Peyer's patch (tissue), 4 donors: ENCODE measurements around the gene SASH1. TPM values are rescaled to one million over a fixed set of nuclear protein-coding genes. Genes with fewer than 3 reads are reported as not detected.

Source experiments
- DNase-seq, 3 donors: peaks; one replicate each; pipeline ENCODE4 v3.0.0-alpha.2; 2017 to 2019
- H3K27ac ChIP-seq, 4 donors: fragments of 200-600 bp; sonication (generic); one replicate each; pipeline ENCODE4 v1.5.1; 2016 to 2019
- H3K27me3 ChIP-seq, 2 donors: fragments of 200-600 bp; sonication (generic); one replicate each; pipeline ENCODE4 v1.5.1; 2019
- H3K36me3 ChIP-seq, 3 donors: fragments of 200-600 bp; sonication (generic); one replicate each; pipeline ENCODE4 v1.5.1; 2016 to 2019
- H3K4me1 ChIP-seq, 4 donors: fragments of 200-600 bp; sonication (generic); one replicate each; pipeline ENCODE4 v1.5.1; 2016 to 2019
- H3K4me3 ChIP-seq, 4 donors: fragments of 200-600 bp; sonication (generic); 1 replicate in 3 of 4; 2 replicates in 1 of 4; pipeline ENCODE4 v1.5.1; 2016 to 2019; ENCODE audit warnings: mild to moderate bottlenecking in 1 of 4
- H3K9me3 ChIP-seq, 4 donors: fragments of 200-600 bp; sonication (generic); one replicate each; pipeline ENCODE4 v1.5.1; 2016 to 2019; ENCODE audit warnings: mild to moderate bottlenecking in 1 of 4
- CTCF ChIP-seq, 6 experiments: fragments of 450-650 bp in 4 of 6; fragments of 200-600 bp in 2 of 6; sonication (generic) in 1 of 6; IDR thresholded peaks; one replicate each; pipeline ENCODE4 v1.5.1; 2017 to 2019; ENCODE audit warnings: antibody characterized with exemption in 6 of 6, mild to moderate bottlenecking in 3 of 6, moderate library complexity in 1 of 6
- POLR2A ChIP-seq, 2 donors: fragments of 450-650 bp; IDR thresholded peaks; one replicate each; pipeline ENCODE4 v1.5.1; 2017; ENCODE audit warnings: antibody characterized with exemption in 2 of 2, mild to moderate bottlenecking in 2 of 2, moderate library complexity in 2 of 2
- total RNA-seq, 4 donors: library from RNA; depleted of rRNA; stranded (reverse); fragments of >200 nt; gene quantifications; one replicate each; pipeline ENCODE4 v1.1.0, GENCODE V29; 2016

SASH1 gene
- total RNA-seq, 4 donors from 2014 or later, result 17.2 to 141 (median 38.1) TPM

- H3K27ac ChIP-seq, result no peak overlapping the region
- no peaks in the 10 kb centered on the region for H3K36me3 ChIP-seq
- H3K27me3 ChIP-seq, result no peaks in the 10 kb centered on the region
- no peak for TF ChIP-seq POLR2A (IDR thresholded peaks at IDR 0.05)
- TF ChIP-seq CTCF (IDR thresholded peaks at IDR 0.05), result no peak
- no peaks in the 10 kb centered on the region for H3K9me3 ChIP-seq
- H3K4me3 ChIP-seq, result no peak overlapping the region
- H3K4me1 ChIP-seq, result no peaks in the 10 kb centered on the region
- DNase-seq, result no peak
Measured at GRCh38 chr6:148417045-148417444, 74.4 kb downstream of the SASH1 start.

GRCh38 chr6:148419430-148419829 is 76.8 kb downstream of the SASH1 start:
- Histone ChIP-seq H3K9me3 (no peaks in the 10 kb centered on the region), H3K27ac (no peak overlapping the region), H3K36me3 (no peaks in the 10 kb centered on the region), H3K27me3 (no peaks in the 10 kb centered on the region), H3K4me1 (no peaks in the 10 kb centered on the region), H3K4me3 (no peak overlapping the region)
- no peak for DNase-seq
- TF ChIP-seq CTCF (IDR thresholded peaks at IDR 0.05) (no peak), POLR2A (IDR thresholded peaks at IDR 0.05) (no peak)

- Histone ChIP-seq H3K4me1 (no peaks in the 10 kb centered on the region), H3K27ac (no peak overlapping the region), H3K27me3 (no peaks in the 10 kb centered on the region), H3K9me3 (no peaks in the 10 kb centered on the region), H3K4me3 (no peak overlapping the region), H3K36me3 (no peaks in the 10 kb centered on the region)
- no peak for DNase-seq
- no peak for TF ChIP-seq POLR2A (IDR thresholded peaks at IDR 0.05)
- TF ChIP-seq CTCF (IDR thresholded peaks at IDR 0.05), result no peak
Measured at GRCh38 chr6:148422085-148422484, 79.4 kb downstream of the SASH1 start.

- no peak overlapping the region for H3K4me3 ChIP-seq
- no peak for DNase-seq
- H3K27me3 ChIP-seq, result no peaks in the 10 kb centered on the region
- peak overlapping the region in 1 of 4 donors; percentile 17 for H3K27ac ChIP-seq
- H3K36me3 ChIP-seq, result no peaks in the 10 kb centered on the region
- H3K9me3 ChIP-seq, result no peaks in the 10 kb centered on the region
- no peaks in the 10 kb centered on the region for H3K4me1 ChIP-seq
- TF ChIP-seq POLR2A (IDR thresholded peaks at IDR 0.05), result no peak
- TF ChIP-seq CTCF (IDR thresholded peaks at IDR 0.05), result no peak
Measured at GRCh38 chr6:148423133-148423532, 80.5 kb downstream of the SASH1 start.

GRCh38 chr6:148423601-148424270 is 81.1 kb downstream of the SASH1 start:
- no peak for DNase-seq
- no peak for TF ChIP-seq POLR2A (IDR thresholded peaks at IDR 0.05)
- TF ChIP-seq CTCF (IDR thresholded peaks at IDR 0.05), result no peak

More at GRCh38 chr6:148423601-148424270, 81.1 kb downstream of the SASH1 start:
- Histone ChIP-seq H3K27ac (peak overlapping the region in 1 of 4 donors; percentile 17), H3K36me3 (no peaks in the 10 kb centered on the region), H3K4me1 (no peaks in the 10 kb centered on the region), H3K4me3 (no peak overlapping the region), H3K27me3 (no peaks in the 10 kb centered on the region), H3K9me3 (no peaks in the 10 kb centered on the region)
